ENCODE measurements around the gene BEND4.
"Not testable (repeated sequence)": the region's sequence is repeated elsewhere in the genome, so short reads cannot be mapped to it uniquely, and the experiment has no call there.

Gene BEND4

DNA sequence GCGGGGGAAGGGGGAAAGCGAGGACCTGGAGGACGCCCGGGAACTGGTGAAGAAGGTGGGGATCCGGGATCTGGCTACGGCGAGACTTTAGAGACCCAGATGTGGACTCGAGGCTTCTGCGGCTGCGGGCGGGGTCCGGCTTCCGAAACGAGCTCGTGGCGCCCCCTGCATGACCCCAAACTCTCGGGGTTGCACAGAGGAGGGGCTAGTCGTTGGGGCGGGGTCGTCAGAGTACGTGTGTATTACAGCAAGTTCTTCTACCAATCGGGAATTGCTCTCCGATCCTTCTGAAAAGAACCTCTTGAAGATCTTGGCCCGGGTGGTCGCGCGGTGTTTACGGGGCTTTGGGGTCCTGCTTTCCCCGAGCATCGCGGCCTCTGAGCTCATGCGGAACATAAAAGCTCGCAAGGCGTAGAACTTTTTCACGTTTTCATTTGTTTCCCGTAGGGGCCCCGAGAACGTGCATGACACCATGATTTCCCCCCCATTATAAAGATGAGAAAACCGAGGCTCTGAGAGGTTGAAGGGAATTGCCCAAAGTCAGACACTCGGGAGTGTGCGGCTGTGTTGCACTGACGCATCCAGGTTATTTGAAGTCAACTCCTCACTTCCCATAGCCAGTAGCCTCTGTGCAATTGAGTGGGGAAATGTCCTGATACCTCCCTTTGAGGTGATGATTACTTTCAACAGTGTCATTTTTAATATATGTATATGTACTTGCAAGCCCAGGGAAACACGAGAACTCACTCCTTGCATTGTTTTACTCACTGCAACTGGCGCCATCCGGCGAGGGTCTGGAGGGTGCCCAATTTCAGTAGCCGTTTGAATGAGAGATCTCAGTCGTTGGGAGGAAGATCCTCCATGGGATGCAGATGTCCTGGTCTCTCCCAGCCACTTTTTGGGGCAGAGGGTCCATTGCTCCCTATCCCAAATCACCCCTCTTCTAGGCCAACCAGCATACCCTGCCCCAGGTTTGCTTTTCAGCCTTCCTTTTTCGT lies at the start of gene BEND4:
TSS of gene BEND4 (minus strand) at position 149 of the 998 bp plus-strand sequence. CDS start 512 bp downstream, outside the sequence.
- no peak for DNase-seq (ENCODE audit: low read depth)

DNA sequence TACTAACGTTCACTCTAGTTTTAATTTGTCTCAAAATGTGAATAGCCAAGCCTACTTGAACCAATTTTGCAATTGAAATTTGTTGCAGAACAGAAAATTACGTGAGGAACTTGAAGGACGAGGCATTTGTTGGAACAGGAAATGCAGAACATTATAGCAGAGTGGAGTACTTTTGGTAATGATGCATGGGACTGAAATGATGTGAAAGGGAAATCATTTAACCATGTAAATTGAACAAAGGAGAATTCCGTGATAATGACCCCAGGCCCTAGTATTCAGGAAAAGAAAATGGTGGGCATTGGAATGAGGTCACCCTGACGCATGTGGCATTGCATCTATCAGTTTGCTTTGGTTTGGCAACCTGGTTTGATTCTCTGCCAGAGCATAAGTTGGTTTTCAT lies 44.9 kb upstream of the BEND4 start:
- no peak for DNase-seq (ENCODE audit: low read depth)

DNA sequence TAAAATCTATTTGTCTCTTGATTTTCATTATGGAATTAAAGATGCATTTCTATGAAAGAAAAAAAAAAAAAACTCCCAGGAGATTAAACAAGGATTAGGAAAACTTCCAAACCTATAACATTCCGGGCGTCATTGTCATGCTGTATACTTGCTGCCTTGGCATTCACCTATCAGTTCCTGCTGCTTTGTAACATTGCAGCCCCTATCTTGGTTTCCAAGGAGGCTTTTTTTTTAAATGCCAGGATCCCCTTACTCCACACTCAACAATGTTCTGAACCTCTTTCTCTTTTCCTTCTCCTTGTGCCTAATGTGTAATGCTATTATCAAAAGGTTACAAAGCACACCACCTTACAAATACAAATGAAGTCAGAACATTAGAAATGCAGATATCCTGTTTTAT lies 20.5 kb upstream of the BEND4 start:
- no peak for DNase-seq (ENCODE audit: low read depth)

- DNase-seq (ENCODE audit: low read depth) = no peak
Observed at GRCh38 chr4:42172128-42172790, 19.8 kb upstream of the BEND4 start.

GRCh38 chr4:42167709-42168108 lies 15.3 kb upstream of the BEND4 start:
- no peak for DNase-seq (ENCODE audit: low read depth)

GRCh38 chr4:42166186-42166585 lies 13.7 kb upstream of the BEND4 start:
- not testable (repeated sequence) for DNase-seq (ENCODE audit: low read depth)

- no peak for DNase-seq (ENCODE audit: low read depth)
Observed at GRCh38 chr4:42159271-42160001, 7.0 kb upstream of the BEND4 start.

GRCh38 chr4:42151568-42152506 lies 618 bp downstream of the BEND4 start:
- DNase-seq (ENCODE audit: low read depth) = peak; percentile 17

DNA sequence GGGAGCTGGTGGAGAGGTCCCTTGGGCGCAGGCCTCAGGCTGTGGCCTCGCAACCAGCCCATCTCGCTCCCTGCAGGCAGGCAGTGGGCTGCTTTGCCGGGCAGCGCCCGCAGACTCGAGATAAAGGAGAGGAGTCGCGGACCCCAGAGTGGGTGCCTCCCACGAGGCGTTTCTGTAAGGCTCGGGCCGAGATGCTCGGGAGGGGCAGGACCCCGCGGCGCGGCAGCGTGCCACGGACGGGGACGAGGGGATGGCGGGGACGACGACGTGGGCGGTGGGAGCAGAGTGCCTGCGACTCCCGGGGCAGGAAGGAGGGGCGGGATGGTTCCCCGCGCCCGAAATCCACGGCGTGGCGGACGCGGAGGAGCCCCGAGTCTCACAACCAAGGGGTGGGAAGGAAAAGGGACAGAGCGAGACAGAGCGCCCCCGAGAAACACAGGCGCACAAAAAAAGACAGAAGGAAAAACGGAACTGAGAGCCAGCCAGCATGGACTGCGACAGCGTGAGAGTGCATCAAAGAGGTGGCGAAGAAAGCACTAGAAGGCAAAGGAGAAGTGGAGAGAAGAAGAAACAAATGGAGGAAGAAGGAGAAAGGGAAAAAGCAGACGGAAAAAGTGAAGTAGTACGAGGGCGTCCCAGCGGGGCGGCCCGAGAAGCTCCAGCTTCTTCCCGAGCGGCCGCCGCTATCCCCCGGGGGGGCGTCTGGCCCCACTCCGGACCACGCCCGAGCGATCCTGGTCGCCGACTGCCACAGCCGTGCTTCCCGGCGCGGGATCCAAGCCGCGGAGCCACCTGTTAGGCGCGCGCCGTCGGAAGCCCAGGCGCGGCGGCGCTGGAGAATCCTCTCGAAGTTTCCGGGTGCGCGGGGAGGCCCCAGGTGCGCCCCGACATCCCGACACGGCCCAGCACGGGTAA lies 1.5 kb downstream of the BEND4 start:
- DNase-seq (ENCODE audit: low read depth) = no peak

DNA sequence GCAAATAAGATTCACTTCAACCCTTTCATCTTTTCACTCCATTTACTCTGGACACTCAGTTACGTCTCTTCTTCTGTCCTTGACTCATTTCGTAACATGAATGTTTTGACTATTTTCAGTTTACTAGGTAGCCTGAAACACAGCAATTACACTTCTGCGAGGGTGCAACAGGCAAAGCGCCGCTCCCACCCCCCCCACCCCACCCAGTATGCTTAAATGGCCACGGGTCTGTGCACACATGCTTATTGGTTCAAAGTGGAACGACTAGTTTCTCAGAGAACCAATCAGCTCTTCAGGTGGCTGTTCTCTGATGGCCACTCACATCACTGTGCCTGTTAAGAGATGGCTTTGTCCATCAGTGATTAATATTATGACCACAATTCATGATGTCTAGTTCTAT lies 3.5 kb downstream of the BEND4 start:
- DNase-seq (ENCODE audit: low read depth) = no peak

DNA sequence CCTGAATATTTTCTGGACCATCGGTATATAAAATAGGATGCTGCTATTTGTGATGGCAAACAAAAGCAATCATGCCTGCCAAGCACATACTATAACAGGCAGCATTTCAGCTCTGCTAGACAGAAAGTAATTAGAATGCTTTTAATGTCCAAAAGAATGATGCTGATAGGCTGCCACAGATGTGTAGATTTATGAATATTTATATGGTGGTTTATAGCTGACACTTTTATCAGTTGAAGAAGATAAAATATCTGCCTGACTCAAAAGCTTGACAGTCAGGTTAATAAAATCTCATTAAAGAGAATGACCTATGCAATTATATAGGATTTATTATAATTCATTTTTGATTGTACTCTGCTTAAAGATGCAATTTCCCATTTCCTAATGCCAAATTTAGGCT lies 4.0 kb downstream of the BEND4 start:
- no peak for DNase-seq (ENCODE audit: low read depth)

DNA sequence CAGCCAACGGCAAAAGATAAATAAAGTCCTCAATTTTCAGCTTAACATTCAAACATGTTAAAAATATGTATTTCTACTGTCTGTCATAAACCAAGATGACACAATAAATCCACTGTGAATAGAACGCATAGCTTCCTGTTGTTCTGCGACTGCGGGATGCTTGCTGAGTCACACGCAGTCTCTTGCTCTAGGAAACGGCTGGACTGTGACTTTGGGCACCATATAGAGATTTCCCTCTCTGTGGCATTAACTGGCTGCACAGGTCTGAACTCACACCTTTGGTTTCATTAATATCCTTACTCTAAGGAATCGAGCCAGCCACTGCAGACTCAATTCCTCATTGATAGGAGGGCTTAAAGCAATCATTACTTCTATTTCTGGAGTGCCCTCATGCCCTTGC lies 8.4 kb downstream of the BEND4 start:
- DNase-seq (ENCODE audit: low read depth) = no peak

DNA sequence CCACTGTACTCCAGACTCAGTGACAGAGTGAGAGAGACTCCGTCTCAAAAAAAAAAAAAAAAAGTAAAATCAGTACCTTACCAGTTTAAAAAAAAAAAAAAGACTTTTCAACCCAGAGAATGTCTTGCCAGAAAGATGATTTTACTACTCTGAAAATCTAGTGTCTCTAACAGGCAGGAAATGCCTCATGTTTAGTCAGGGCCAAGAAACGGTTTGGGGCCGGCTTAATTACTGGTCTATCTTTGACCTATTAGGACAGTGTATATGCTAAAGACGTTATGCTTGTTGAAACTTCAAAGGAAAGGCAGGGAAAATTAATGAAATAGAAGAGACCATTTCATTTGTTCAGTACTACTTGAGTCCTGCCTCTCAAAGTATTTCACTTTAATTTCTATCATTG lies 9.9 kb downstream of the BEND4 start:
- DNase-seq (ENCODE audit: low read depth) = no peak

GRCh38 chr4:42136371-42136770 lies 16.1 kb downstream of the BEND4 start:
- DNase-seq (ENCODE audit: low read depth) = no peak

- no peak for DNase-seq (ENCODE audit: low read depth)
Observed at GRCh38 chr4:42133006-42133405, 19.4 kb downstream of the BEND4 start.

DNA sequence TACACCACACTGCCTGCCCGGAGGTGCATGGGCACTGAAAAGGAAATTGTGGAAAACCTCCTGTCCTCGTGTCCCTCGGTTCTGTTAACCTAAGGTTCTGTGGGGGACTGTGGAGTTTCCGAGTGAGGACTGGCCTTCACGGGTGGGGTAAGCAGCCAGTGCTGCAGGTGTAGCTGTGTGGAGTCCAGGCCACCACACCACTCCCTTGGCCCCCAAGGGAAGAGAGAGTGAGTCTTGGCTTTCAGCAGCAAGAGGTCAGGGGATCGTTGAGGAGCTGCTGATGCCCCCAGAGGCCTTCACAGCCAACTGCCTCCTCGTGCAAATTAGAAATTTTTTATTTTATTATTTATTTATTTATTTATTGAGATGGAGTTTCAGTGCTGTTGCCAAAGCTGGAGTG lies 20.4 kb downstream of the BEND4 start:
- no peak for DNase-seq (ENCODE audit: low read depth)

DNA sequence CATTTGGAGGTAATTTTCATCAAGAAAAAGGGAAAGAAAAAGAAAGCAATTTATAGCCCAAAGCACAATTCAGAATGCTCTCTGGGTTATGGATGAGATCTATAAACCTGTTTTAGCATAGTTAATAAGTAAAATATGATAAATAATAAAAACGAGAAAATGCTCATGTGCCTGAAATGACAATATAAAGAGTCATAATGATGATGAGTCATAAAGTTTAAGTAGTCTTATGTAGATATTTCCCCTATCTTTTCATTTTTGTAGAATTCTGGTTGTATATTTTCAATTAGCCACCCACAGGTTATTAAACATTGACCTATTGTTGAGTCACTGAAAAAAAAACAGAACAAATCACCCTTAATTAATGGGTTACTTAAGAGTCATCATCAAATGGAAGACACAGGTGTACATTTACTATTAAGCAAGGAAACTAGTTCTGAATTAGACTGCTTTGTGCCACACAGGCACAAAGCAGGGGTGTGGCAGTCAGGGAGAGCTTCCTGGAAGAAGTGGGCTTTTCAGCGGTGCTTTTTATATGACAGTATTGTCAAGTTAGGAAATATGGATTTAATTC lies 29.3 kb downstream of the BEND4 start:
- no peak for DNase-seq (ENCODE audit: low read depth)

GRCh38 chr4:42122237-42122636 lies 30.2 kb downstream of the BEND4 start:
- DNase-seq (ENCODE audit: low read depth) = no peak

- no peak for DNase-seq (ENCODE audit: low read depth)
Observed at GRCh38 chr4:42119886-42120285, 32.6 kb downstream of the BEND4 start.

- DNase-seq (ENCODE audit: low read depth) = no peak
Observed at GRCh38 chr4:42112846-42113245, 39.6 kb downstream of the BEND4 start.

Measured in activated T-cell treated with anti-CD3 and anti-CD28 coated beads for 48 hours (primary cell).